ENCODE results near the gene RPS6KA5.

DNA sequence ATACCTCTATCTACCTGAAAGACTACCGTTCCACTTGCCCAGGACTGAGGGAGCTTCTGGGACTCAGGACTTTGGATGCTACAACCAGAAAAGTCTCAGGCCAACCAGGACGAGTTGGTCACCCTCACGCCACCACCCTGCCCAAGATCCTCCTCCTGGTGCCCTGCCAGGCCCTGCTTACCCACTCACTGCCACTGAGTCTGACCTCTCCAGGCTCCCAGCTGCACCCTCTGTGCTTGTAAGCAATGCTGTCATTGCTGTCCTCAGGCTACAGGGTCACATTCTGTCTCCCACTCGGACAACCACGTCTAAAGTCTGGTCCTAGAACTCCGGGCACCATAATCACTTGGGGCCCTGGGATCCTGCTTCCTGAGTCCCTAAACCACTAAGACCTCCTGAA, 253.4 kb downstream of the RPS6KA5 start:
- TF ChIP-seq, protein P1, sequence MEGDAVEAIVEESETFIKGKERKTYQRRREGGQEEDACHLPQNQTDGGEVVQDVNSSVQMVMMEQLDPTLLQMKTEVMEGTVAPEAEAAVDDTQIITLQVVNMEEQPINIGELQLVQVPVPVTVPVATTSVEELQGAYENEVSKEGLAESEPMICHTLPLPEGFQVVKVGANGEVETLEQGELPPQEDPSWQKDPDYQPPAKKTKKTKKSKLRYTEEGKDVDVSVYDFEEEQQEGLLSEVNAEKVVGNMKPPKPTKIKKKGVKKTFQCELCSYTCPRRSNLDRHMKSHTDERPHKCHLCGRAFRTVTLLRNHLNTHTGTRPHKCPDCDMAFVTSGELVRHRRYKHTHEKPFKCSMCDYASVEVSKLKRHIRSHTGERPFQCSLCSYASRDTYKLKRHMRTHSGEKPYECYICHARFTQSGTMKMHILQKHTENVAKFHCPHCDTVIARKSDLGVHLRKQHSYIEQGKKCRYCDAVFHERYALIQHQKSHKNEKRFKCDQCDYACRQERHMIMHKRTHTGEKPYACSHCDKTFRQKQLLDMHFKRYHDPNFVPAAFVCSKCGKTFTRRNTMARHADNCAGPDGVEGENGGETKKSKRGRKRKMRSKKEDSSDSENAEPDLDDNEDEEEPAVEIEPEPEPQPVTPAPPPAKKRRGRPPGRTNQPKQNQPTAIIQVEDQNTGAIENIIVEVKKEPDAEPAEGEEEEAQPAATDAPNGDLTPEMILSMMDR (IDR thresholded peaks at IDR 0.05; ENCODE audit: borderline replicate concordance, extremely low read depth, low read length, poor library complexity, severe bottlenecking), result no peak
- TF ChIP-seq EZH2 (IDR thresholded peaks at IDR 0.05; ENCODE audit: borderline replicate concordance, low read depth, low read length, severe bottlenecking), result no peak
